HL-60 (cell line): Measurements from ENCODE around the gene CD7.

ENCODE experiments used
- GABPA ChIP-seq: IDR thresholded peaks from 2 replicates; pipeline ENCODE4 v1.6.1; 2012; ENCODE audit warnings: low read depth
- POLR2AphosphoS5 ChIP-seq: IDR thresholded peaks from 2 replicates; pipeline ENCODE4 v1.6.1; 2012; ENCODE audit warnings: low read depth
- SPI1 ChIP-seq: IDR thresholded peaks from 2 replicates; pipeline ENCODE4 v1.6.1; 2012; ENCODE audit warnings: low read depth, mild to moderate bottlenecking, borderline replicate concordance
- TF ChIP-seq, protein P1 (sequence below): IDR thresholded peaks from one replicate; pipeline ENCODE4 v1.5.1; 2011; ENCODE audit warnings: low read length, control low read depth, inconsistent platforms; ENCODE audit not compliant: insufficient read depth
- TF ChIP-seq, protein P2 (sequence below): IDR thresholded peaks from 2 replicates; pipeline ENCODE4 v1.6.1; 2012; ENCODE audit warnings: low read depth; ENCODE audit not compliant: insufficient replicate concordance

DNA sequence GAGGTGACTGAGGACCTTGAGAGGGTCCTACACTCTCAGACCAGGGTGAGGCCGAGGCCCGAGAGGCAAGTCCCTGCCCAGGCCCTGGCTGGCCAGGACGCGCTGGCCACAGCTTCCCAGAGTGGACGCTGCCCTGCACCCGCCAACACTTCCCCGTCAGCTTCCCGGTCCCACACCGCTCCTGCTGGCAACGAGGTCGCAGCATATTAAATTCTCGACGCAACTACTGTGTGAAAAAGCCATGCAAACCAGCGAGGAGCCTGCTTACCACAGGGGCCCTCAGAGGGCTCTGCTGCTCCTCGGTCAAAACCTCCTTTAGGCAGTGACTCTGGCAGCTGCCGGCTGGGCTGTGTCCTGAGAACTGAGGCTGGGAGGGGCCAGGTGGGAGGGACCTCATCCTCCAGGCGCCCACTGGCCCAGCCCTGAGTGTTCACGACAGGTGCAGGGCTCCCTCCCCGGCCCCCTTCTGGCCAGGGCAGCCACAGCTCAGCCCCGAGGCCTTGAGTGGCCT lies 39.5 kb upstream of the CD7 start:
- TF ChIP-seq, protein P1, sequence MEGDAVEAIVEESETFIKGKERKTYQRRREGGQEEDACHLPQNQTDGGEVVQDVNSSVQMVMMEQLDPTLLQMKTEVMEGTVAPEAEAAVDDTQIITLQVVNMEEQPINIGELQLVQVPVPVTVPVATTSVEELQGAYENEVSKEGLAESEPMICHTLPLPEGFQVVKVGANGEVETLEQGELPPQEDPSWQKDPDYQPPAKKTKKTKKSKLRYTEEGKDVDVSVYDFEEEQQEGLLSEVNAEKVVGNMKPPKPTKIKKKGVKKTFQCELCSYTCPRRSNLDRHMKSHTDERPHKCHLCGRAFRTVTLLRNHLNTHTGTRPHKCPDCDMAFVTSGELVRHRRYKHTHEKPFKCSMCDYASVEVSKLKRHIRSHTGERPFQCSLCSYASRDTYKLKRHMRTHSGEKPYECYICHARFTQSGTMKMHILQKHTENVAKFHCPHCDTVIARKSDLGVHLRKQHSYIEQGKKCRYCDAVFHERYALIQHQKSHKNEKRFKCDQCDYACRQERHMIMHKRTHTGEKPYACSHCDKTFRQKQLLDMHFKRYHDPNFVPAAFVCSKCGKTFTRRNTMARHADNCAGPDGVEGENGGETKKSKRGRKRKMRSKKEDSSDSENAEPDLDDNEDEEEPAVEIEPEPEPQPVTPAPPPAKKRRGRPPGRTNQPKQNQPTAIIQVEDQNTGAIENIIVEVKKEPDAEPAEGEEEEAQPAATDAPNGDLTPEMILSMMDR, result no peak
- TF ChIP-seq POLR2AphosphoS5 (no peak), SPI1 (no peak), GABPA (no peak)
- TF ChIP-seq, protein P2, sequence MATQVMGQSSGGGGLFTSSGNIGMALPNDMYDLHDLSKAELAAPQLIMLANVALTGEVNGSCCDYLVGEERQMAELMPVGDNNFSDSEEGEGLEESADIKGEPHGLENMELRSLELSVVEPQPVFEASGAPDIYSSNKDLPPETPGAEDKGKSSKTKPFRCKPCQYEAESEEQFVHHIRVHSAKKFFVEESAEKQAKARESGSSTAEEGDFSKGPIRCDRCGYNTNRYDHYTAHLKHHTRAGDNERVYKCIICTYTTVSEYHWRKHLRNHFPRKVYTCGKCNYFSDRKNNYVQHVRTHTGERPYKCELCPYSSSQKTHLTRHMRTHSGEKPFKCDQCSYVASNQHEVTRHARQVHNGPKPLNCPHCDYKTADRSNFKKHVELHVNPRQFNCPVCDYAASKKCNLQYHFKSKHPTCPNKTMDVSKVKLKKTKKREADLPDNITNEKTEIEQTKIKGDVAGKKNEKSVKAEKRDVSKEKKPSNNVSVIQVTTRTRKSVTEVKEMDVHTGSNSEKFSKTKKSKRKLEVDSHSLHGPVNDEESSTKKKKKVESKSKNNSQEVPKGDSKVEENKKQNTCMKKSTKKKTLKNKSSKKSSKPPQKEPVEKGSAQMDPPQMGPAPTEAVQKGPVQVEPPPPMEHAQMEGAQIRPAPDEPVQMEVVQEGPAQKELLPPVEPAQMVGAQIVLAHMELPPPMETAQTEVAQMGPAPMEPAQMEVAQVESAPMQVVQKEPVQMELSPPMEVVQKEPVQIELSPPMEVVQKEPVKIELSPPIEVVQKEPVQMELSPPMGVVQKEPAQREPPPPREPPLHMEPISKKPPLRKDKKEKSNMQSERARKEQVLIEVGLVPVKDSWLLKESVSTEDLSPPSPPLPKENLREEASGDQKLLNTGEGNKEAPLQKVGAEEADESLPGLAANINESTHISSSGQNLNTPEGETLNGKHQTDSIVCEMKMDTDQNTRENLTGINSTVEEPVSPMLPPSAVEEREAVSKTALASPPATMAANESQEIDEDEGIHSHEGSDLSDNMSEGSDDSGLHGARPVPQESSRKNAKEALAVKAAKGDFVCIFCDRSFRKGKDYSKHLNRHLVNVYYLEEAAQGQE, result no peak
